Activated CD4-positive, alpha-beta memory T cell treated with anti-CD3 and anti-CD28 coated beads, Interleukin-2, amount 10 ng/mL, durations not matched to agents 7 days and 5 days (primary cell): Measurements from ENCODE around the gene SELE. TPM values are rescaled to one million over a fixed set of nuclear protein-coding genes. Genes with fewer than 3 reads are reported as not detected.
"Not testable (repeated sequence)": the region's sequence is repeated elsewhere in the genome, so short reads cannot be mapped to it uniquely, and the experiment has no call there.

Source experiments
- CTCF ChIA-PET: fragments of 350-600 bp; sonication (Branson Sonifier 250); formaldehyde crosslinking; loops from one replicate; lab custom pipeline; 2021; ENCODE audit warnings: antibody characterized with exemption, inconsistent platforms; lab: Charles Lee
- POLR2A ChIA-PET: fragments of 350-600 bp; sonication (Branson Sonifier 250); formaldehyde crosslinking; loops from one replicate; lab custom pipeline; 2021; ENCODE audit warnings: antibody characterized with exemption; lab: Charles Lee
- DNase-seq: peaks from one replicate; pipeline ENCODE4 v3.0.0-alpha.2; 2020
- H3K27ac Mint-ChIP-seq: one replicate; pipeline ENCODE4 v1.8.0; 2021; ENCODE audit warnings: mild to moderate bottlenecking, mixed read lengths
- H3K27me3 Mint-ChIP-seq: one replicate; pipeline ENCODE4 v1.8.0; 2021; ENCODE audit warnings: mixed read lengths
- H3K36me3 Mint-ChIP-seq: one replicate; pipeline ENCODE4 v1.8.0; 2021; ENCODE audit warnings: low read depth, mixed read lengths
- H3K4me1 Mint-ChIP-seq: one replicate; pipeline ENCODE4 v1.8.0; 2021; ENCODE audit warnings: mixed read lengths
- H3K4me3 Mint-ChIP-seq: one replicate; pipeline ENCODE4 v1.8.0; 2021; ENCODE audit warnings: mild to moderate bottlenecking, mixed read lengths
- H3K9me3 Mint-ChIP-seq: one replicate; pipeline ENCODE4 v1.8.0; 2021; ENCODE audit warnings: mixed read lengths
- total RNA-seq, 2 experiments: library from RNA; stranded (reverse); gene quantifications; one replicate each; pipeline ENCODE4 v1.2.3, GENCODE V29; 2021

The SELE gene
- total RNA-seq, 2 experiments from 2014 or later: not detected

GRCh38 chr1:169694304-169695075, 39.4 kb downstream of the SELE start:
- no peaks in the 10 kb centered on the region for H3K27me3 Mint-ChIP-seq
- peak overlapping the region; percentile 88 for H3K27ac Mint-ChIP-seq
- CTCF ChIA-PET: interaction anchor here (0.6 to 4.7 kb wide), 13 partner anchors 8 to 208 kb away, joined by 3 to 65 read pairs (median 7); partner anchors contain the start of gene F5
- no peaks in the 10 kb centered on the region for H3K9me3 Mint-ChIP-seq
- DNase-seq: peak; percentile 65
- H3K36me3 Mint-ChIP-seq: peaks cover 76% of the 10 kb centered on the region
- POLR2A ChIA-PET: interaction anchor here (0.9 to 6.9 kb wide), 12 partner anchors 8 to 198 kb away, joined by 3 to 115 read pairs (median 30); partner anchors contain the start of genes F5, METTL18 and SCYL3
- peak overlapping the region; percentile 31 for H3K4me3 Mint-ChIP-seq
- H3K4me1 Mint-ChIP-seq: peaks cover 96% of the 10 kb centered on the region

GRCh38 chr1:169692756-169693460, 41.0 kb downstream of the SELE start:
- POLR2A ChIA-PET: interaction anchor here (0.6 to 6.9 kb wide), 21 partner anchors 9 to 582 kb away, joined by 3 to 115 read pairs (median 7); partner anchors contain the start of genes BLZF1, F5, METTL18 and NME7
- Mint-ChIP-seq H3K27ac (peak overlapping the region; percentile 88), H3K27me3 (no peaks in the 10 kb centered on the region), H3K36me3 (peaks cover 60% of the 10 kb centered on the region), H3K4me3 (peak overlapping the region; percentile 31), H3K4me1 (peaks cover 87% of the 10 kb centered on the region), H3K9me3 (no peaks in the 10 kb centered on the region)
- DNase-seq: peak; percentile 57
- CTCF ChIA-PET: interaction anchor here (0.9 to 4.7 kb wide), 14 partner anchors 9 to 200 kb away, joined by 3 to 65 read pairs (median 8); partner anchors contain the start of genes F5 and METTL18

DNA sequence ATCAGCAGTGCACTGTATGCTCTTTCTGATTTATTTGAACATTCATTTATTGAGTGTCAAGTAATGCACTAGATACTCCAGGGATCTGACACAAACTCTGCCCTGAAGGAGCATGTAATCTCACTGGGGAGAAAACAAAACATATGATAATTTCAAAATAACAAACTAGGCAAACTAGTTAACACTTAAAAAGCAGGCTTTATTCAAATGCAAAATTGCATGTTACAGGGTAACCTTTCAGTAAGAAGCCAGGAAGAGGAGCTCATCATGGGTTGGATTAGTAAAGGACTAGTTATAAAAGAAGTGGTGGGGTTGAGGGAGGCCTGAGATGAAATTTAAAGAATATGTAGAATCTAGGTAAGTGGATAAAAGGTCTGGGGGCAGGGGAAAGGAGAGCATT, 43.4 kb downstream of the SELE start:
- ChIA-PET CTCF (interaction anchor here (1.3 to 4.1 kb wide), 4 partner anchors 10 to 118 kb away, joined by 3 to 40 read pairs (median 13); no protein-coding TSS in a partner anchor), POLR2A (interaction anchor here (0.6 to 5.2 kb wide), 6 partner anchors 9 to 104 kb away, joined by 3 to 57 read pairs (median 4); partner anchors contain the start of gene METTL18)
- H3K4me3 Mint-ChIP-seq: no peak overlapping the region
- no peaks in the 10 kb centered on the region for H3K27me3 Mint-ChIP-seq
- no peak for DNase-seq
- peak overlapping the region; percentile 88 for H3K27ac Mint-ChIP-seq
- H3K9me3 Mint-ChIP-seq: no peaks in the 10 kb centered on the region
- peaks cover 64% of the 10 kb centered on the region for H3K4me1 Mint-ChIP-seq
- H3K36me3 Mint-ChIP-seq: peaks cover 40% of the 10 kb centered on the region

GRCh38 chr1:169689395-169689794, 44.5 kb downstream of the SELE start:
- no peak for DNase-seq
- Mint-ChIP-seq H3K36me3 (peaks cover 29% of the 10 kb centered on the region), H3K27ac (no peak overlapping the region), H3K4me1 (peaks cover 53% of the 10 kb centered on the region), H3K27me3 (no peaks in the 10 kb centered on the region), H3K4me3 (no peak overlapping the region), H3K9me3 (no peaks in the 10 kb centered on the region)
- CTCF ChIA-PET: interaction anchor here (1.3 kb wide), 1 partner anchor 23 kb away, joined by 4 read pairs; no protein-coding TSS in a partner anchor
- POLR2A ChIA-PET: interaction anchor here (1.5 to 5.2 kb wide), 2 partner anchors 9 to 105 kb away, joined by 4 to 43 read pairs; partner anchors contain the start of gene METTL18

GRCh38 chr1:169688377-169688776, 45.5 kb downstream of the SELE start:
- POLR2A ChIA-PET, H3K4me3 Mint-ChIP-seq, DNase-seq, CTCF ChIA-PET, H3K9me3 Mint-ChIP-seq, H3K27ac Mint-ChIP-seq, H3K27me3 Mint-ChIP-seq: not testable (repeated sequence)
- Mint-ChIP-seq H3K36me3 (peaks cover 22% of the 10 kb centered on the region), H3K4me1 (peaks cover 43% of the 10 kb centered on the region)

GRCh38 chr1:169683661-169684060, 50.2 kb downstream of the SELE start:
- no peak overlapping the region for H3K27ac Mint-ChIP-seq
- ChIA-PET CTCF (no interaction called here), POLR2A (interaction anchor here (1.0 kb wide), 1 partner anchor 9 kb away, joined by 3 read pairs; no protein-coding TSS in a partner anchor)
- H3K4me1 Mint-ChIP-seq: peaks cover 25% of the 10 kb centered on the region
- no peak overlapping the region for H3K4me3 Mint-ChIP-seq
- H3K27me3 Mint-ChIP-seq: no peaks in the 10 kb centered on the region
- H3K9me3 Mint-ChIP-seq: no peaks in the 10 kb centered on the region
- H3K36me3 Mint-ChIP-seq: no peaks in the 10 kb centered on the region
- no peak for DNase-seq

- H3K4me3 Mint-ChIP-seq, H3K27ac Mint-ChIP-seq, H3K36me3 Mint-ChIP-seq, DNase-seq, H3K27me3 Mint-ChIP-seq, H3K9me3 Mint-ChIP-seq: not testable (repeated sequence)
- H3K4me1 Mint-ChIP-seq: peaks cover 24% of the 10 kb centered on the region
- ChIA-PET POLR2A (interaction anchor here (1.0 to 4.7 kb wide), 2 partner anchors 9 to 10 kb away, joined by 3 to 43 read pairs; no protein-coding TSS in a partner anchor), CTCF (interaction anchor here (0.8 kb wide), 1 partner anchor 10 kb away, joined by 3 read pairs; no protein-coding TSS in a partner anchor)
Measured at GRCh38 chr1:169683168-169683567, 50.7 kb downstream of the SELE start.

GRCh38 chr1:169682071-169682470, 51.8 kb downstream of the SELE start:
- DNase-seq: no peak
- ChIA-PET CTCF (interaction anchor here (1.1 kb wide), 1 partner anchor 96 kb away, joined by 5 read pairs; the partner anchor contains the start of gene F5), POLR2A (interaction anchor here (4.7 kb wide), 1 partner anchor 10 kb away, joined by 43 read pairs; no protein-coding TSS in a partner anchor)
- no peak overlapping the region for H3K4me3 Mint-ChIP-seq
- H3K36me3 Mint-ChIP-seq: no peaks in the 10 kb centered on the region
- H3K9me3 Mint-ChIP-seq: no peaks in the 10 kb centered on the region
- no peaks in the 10 kb centered on the region for H3K27me3 Mint-ChIP-seq
- H3K4me1 Mint-ChIP-seq: peaks cover 27% of the 10 kb centered on the region
- no peak overlapping the region for H3K27ac Mint-ChIP-seq

GRCh38 chr1:169681140-169681539, 52.7 kb downstream of the SELE start:
- ChIA-PET CTCF (interaction anchor here (1.6 kb wide), 2 partner anchors 10 to 95 kb away, joined by 4 read pairs; partner anchors contain the start of gene F5), POLR2A (interaction anchor here (4.7 kb wide), 1 partner anchor 11 kb away, joined by 43 read pairs; no protein-coding TSS in a partner anchor)
- no peak for DNase-seq
- H3K27ac Mint-ChIP-seq: no peak overlapping the region
- H3K36me3 Mint-ChIP-seq: no peaks in the 10 kb centered on the region
- H3K27me3 Mint-ChIP-seq: no peaks in the 10 kb centered on the region
- H3K4me3 Mint-ChIP-seq: no peak overlapping the region
- H3K9me3 Mint-ChIP-seq: no peaks in the 10 kb centered on the region
- H3K4me1 Mint-ChIP-seq: peaks cover 35% of the 10 kb centered on the region

DNA sequence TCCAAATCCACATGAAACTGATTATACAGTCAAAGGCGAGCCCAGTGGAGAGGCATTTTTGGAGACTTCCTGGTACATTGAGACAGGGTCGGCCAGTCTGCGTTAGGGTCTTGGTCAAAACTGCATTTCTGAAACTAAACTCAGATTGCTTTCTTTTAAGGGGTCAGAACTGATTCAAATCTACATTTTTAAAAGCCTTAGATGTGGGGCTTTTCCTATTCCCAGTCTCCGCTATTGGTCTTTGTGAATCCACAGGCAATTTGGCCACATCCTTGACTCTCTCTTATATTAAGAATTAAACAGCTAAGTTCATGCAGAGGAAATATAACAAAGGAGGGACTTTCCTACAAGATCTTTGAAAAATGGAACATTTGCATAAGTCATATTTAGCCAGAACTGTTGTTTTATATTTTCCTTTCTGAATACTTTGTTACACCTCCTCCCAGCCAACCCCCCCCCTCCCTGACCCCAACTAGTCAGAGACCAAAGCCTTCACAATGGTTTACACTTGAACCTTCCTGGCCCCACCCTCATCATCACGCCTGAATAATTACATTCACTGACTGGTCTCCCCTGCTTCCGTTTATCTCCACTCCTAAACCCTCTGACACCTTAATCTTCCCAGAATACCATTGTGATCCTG, 53.4 kb downstream of the SELE start:
- POLR2A ChIA-PET: interaction anchor here (1.3 to 4.7 kb wide), 3 partner anchors 11 to 29 kb away, joined by 3 to 43 read pairs (median 3); no protein-coding TSS in a partner anchor
- Mint-ChIP-seq H3K27me3 (no peaks in the 10 kb centered on the region), H3K4me1 (peaks cover 41% of the 10 kb centered on the region), H3K4me3 (no peak overlapping the region), H3K27ac (no peak overlapping the region), H3K9me3 (no peaks in the 10 kb centered on the region), H3K36me3 (no peaks in the 10 kb centered on the region)
- CTCF ChIA-PET: interaction anchor here (1.6 kb wide), 2 partner anchors 10 to 94 kb away, joined by 4 read pairs; partner anchors contain the start of gene F5
- DNase-seq: no peak

- Mint-ChIP-seq H3K4me3 (no peak overlapping the region), H3K9me3 (no peaks in the 10 kb centered on the region), H3K27me3 (no peaks in the 10 kb centered on the region), H3K4me1 (peaks cover 42% of the 10 kb centered on the region), H3K27ac (no peak overlapping the region), H3K36me3 (no peaks in the 10 kb centered on the region)
- DNase-seq: no peak
- ChIA-PET CTCF (interaction anchor here (1.1 to 1.6 kb wide), 2 partner anchors 78 to 93 kb away, joined by 3 to 4 read pairs; partner anchors contain the start of gene F5), POLR2A (interaction anchor here (1.3 to 4.7 kb wide), 3 partner anchors 12 to 30 kb away, joined by 3 to 43 read pairs (median 3); no protein-coding TSS in a partner anchor)
Measured at GRCh38 chr1:169679692-169680091, 54.2 kb downstream of the SELE start.
